ENCODE data around the gene MEIOSIN. TPM values are rescaled to one million over a fixed set of nuclear protein-coding genes. Genes with fewer than 3 reads are reported as not detected.

The MEIOSIN gene
- total and polyA plus RNA-seq, 9 of the 15 experiments (the other 6 are each of a cell fraction or from before 2014, with no cell fraction given) = 0.06 to 2.0 (median 0.76) TPM

GRCh38 chr19:45770192-45771101 lies 37.2 kb downstream of the MEIOSIN start (continued):
- no peak for TF ChIP-seq ZFP91 (CRISPR knock-in tag; IDR thresholded peaks at IDR 0.05)
- TF ChIP-seq, protein P1, sequence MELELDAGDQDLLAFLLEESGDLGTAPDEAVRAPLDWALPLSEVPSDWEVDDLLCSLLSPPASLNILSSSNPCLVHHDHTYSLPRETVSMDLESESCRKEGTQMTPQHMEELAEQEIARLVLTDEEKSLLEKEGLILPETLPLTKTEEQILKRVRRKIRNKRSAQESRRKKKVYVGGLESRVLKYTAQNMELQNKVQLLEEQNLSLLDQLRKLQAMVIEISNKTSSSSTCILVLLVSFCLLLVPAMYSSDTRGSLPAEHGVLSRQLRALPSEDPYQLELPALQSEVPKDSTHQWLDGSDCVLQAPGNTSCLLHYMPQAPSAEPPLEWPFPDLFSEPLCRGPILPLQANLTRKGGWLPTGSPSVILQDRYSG (tag; conservative IDR thresholded peaks at IDR 0.05; ENCODE audit: low read depth) = no peak
- TF ChIP-seq HSF4 (CRISPR knock-in tag; IDR thresholded peaks at IDR 0.05; ENCODE audit: borderline replicate concordance) = no peak
- no peak for TF ChIP-seq ZNF224 (CRISPR knock-in tag; IDR thresholded peaks at IDR 0.05)
- TF ChIP-seq, protein P2, sequence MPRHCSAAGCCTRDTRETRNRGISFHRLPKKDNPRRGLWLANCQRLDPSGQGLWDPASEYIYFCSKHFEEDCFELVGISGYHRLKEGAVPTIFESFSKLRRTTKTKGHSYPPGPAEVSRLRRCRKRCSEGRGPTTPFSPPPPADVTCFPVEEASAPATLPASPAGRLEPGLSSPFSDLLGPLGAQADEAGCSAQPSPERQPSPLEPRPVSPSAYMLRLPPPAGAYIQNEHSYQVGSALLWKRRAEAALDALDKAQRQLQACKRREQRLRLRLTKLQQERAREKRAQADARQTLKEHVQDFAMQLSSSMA (CRISPR knock-in tag; IDR thresholded peaks at IDR 0.05) = peak; percentile 79; the same call in 1 of the 2 replicates
- TF ChIP-seq ZSCAN32 (CRISPR knock-in tag; IDR thresholded peaks at IDR 0.05) = peak; percentile 30; the same call in 1 of the 2 replicates
- no peak for TF ChIP-seq GMEB1 (CRISPR knock-in tag; IDR thresholded peaks at IDR 0.05)
- TF ChIP-seq TEAD1 (CRISPR knock-in tag; IDR thresholded peaks at IDR 0.05) = no peak; a peak in 2 of 4 replicates
- no peak for TF ChIP-seq ZNF133 (CRISPR knock-in tag; IDR thresholded peaks at IDR 0.05)
- peak; percentile 81 for TF ChIP-seq ARID4B (CRISPR knock-in tag; IDR thresholded peaks at IDR 0.05)
- peak; percentile 88 for TF ChIP-seq POLR2G (IDR thresholded peaks at IDR 0.05; ENCODE audit: low read depth, low read length)
- TF ChIP-seq CBX2 (IDR thresholded peaks at IDR 0.05; ENCODE audit: insufficient read depth, low read length, poor library complexity, severe bottlenecking) = no peak
- peak; percentile 44 for TF ChIP-seq SMAD1 (IDR thresholded peaks at IDR 0.05; ENCODE audit: low read depth, low read length, partially characterized antibody)
- no peak for TF ChIP-seq ZEB2 (IDR thresholded peaks at IDR 0.05)
